K562 (cell line): Measurements from ENCODE around the gene NOP10. TPM values are rescaled to one million over a fixed set of nuclear protein-coding genes. Genes with fewer than 3 reads are reported as not detected.

Experiments used
- BHLHE40 ChIP-seq: IDR thresholded peaks from 2 replicates; pipeline ENCODE4 v1.6.1; 2011; ENCODE audit warnings: low read length, improper control_type of control experiment
- C11orf30 ChIP-seq: fragments of 450-650 bp; IDR thresholded peaks from 2 replicates; pipeline ENCODE4 v1.6.1; 2016; ENCODE audit warnings: low read depth, mild to moderate bottlenecking
- CHD2 ChIP-seq: IDR thresholded peaks from 2 replicates; pipeline ENCODE4 v1.6.1; 2011; ENCODE audit warnings: low read depth, low read length
- DACH1 ChIP-seq: fragments of 450-650 bp; IDR thresholded peaks from 2 replicates; pipeline ENCODE4 v1.6.1; 2018; ENCODE audit not compliant: partially characterized antibody
- GABPA ChIP-seq: fragments of 200-800 bp; sonication (Bioruptor generic); conservative IDR thresholded peaks from 2 replicates; pipeline ENCODE4 v1.6.1; 2016; ENCODE audit warnings: low read depth, missing genetic modification characterization, missing compliant biosample characterization
- HMG20A ChIP-seq: fragments of 450-650 bp; formaldehyde crosslinking; conservative IDR thresholded peaks from 2 replicates; pipeline ENCODE4 v1.4.0; 2020; ENCODE audit warnings: mild to moderate bottlenecking, mixed read lengths
- PHF20 ChIP-seq: fragments of 450-650 bp; IDR thresholded peaks from 2 replicates; pipeline ENCODE4 v1.6.1; 2018; ENCODE audit not compliant: partially characterized antibody
- POU5F1 ChIP-seq: fragments of 150-350 bp; IDR thresholded peaks from 2 replicates; pipeline ENCODE4 v1.6.1; 2014; ENCODE audit warnings: borderline replicate concordance, low read length, low read depth, mild to moderate bottlenecking; ENCODE audit not compliant: partially characterized antibody
- RBM17 ChIP-seq: fragments of 200-400 bp; formaldehyde crosslinking; IDR thresholded peaks from 2 replicates; pipeline ENCODE4 v1.6.1; 2017; ENCODE audit warnings: low read depth, mild to moderate bottlenecking, low read length, borderline replicate concordance
- ZC3H11A ChIP-seq: IDR thresholded peaks from 2 replicates; pipeline ENCODE4 v1.6.1; 2012; ENCODE audit warnings: low read depth, low read length, improper control_type of control experiment
- ZFP30 ChIP-seq: fragments of 250-450 bp; sonication (Bioruptor Pico); IDR thresholded peaks from 2 replicates; pipeline ENCODE4 v1.8.0; 2022; ENCODE audit warnings: moderate library complexity, mild to moderate bottlenecking, inconsistent platforms, borderline replicate concordance
- ZNF24 ChIP-seq: fragments of 450-650 bp; IDR thresholded peaks from 2 replicates; pipeline ENCODE4 v1.6.1; 2016
- ZNF253 ChIP-seq: fragments of 250-450 bp; sonication (Bioruptor Pico); conservative IDR thresholded peaks from 2 replicates; pipeline ENCODE4 v1.6.1; 2021; ENCODE audit warnings: mild to moderate bottlenecking
- ZNF263 ChIP-seq: sonication (generic); formaldehyde crosslinking; IDR thresholded peaks from 2 replicates; pipeline ENCODE4 v1.8.0; 2022; ENCODE audit warnings: mild to moderate bottlenecking, missing genetic modification reagents, borderline replicate concordance
- polyA plus RNA-seq, 8 experiments: library from polyadenylated mRNA; depleted of rRNA in 4 of 8; stranded (reverse) in 5 of 8; unstranded in 3 of 8; fragments of >200 nt; fragmentation: Nextera tagmentation in 2 of 8; fragmentation: Illumina TruSeq in 1 of 8; extraction: Ambion mirVana in 2 of 8; extraction: Trizol in 1 of 8; gene quantifications; 2 replicates each; pipeline versions ENCODE4 v1.2.1 to v1.2.3, GENCODE V29; 2011 to 2014; ENCODE audit warnings: inconsistent platforms in 1 of 8, missing spikeins in 1 of 8
- total RNA-seq, 7 experiments: library from RNA; depleted of rRNA in 6 of 7; stranded (reverse); fragments of >200 nt in 6 of 7; fragmentation: Illumina TruSeq in 2 of 7; extraction: Trizol in 2 of 7; gene quantifications; 2 replicates each; pipeline versions ENCODE4 v1.2.1 to v1.2.3, GENCODE V29; 2011 to 2021; ENCODE audit warnings: low replicate concordance in 1 of 7
- TF ChIP-seq, protein P1 (sequence below): fragments of 250-450 bp; sonication (Bioruptor Pico); IDR thresholded peaks from 2 replicates; pipeline ENCODE4 v1.8.0; 2021; ENCODE audit warnings: moderate library complexity, mild to moderate bottlenecking, inconsistent platforms
- TF ChIP-seq, protein P2 (sequence below): sonication (generic); formaldehyde crosslinking; IDR thresholded peaks from 2 replicates; pipeline ENCODE4 v1.8.0; 2022; ENCODE audit warnings: mild to moderate bottlenecking, missing genetic modification reagents
- TF ChIP-seq, protein P3 (sequence below): sonication (generic); formaldehyde crosslinking; IDR thresholded peaks from 2 replicates; pipeline ENCODE4 v1.9.0; 2022; ENCODE audit warnings: mild to moderate bottlenecking, missing genetic modification reagents
- TF ChIP-seq, protein P4 (sequence below): sonication (generic); formaldehyde crosslinking; IDR thresholded peaks from 2 replicates; pipeline ENCODE4 v1.8.0; 2022; ENCODE audit warnings: mild to moderate bottlenecking, low read depth, missing genetic modification reagents
- TF ChIP-seq, protein P5 (sequence below): fragments of 450-650 bp; IDR thresholded peaks from 2 replicates; pipeline ENCODE4 v1.6.1; 2016; ENCODE audit warnings: borderline replicate concordance
- TF ChIP-seq, protein P6 (sequence below): sonication (generic); formaldehyde crosslinking; IDR thresholded peaks from 2 replicates; pipeline ENCODE4 v1.8.1; 2023; ENCODE audit warnings: mild to moderate bottlenecking, missing genetic modification reagents

The NOP10 gene
- total and polyA plus RNA-seq, 9 of the 15 experiments (the other 6 are each of a cell fraction or from before 2014, with no cell fraction given), result 250 to 1,663 (median 449) TPM

DNA sequence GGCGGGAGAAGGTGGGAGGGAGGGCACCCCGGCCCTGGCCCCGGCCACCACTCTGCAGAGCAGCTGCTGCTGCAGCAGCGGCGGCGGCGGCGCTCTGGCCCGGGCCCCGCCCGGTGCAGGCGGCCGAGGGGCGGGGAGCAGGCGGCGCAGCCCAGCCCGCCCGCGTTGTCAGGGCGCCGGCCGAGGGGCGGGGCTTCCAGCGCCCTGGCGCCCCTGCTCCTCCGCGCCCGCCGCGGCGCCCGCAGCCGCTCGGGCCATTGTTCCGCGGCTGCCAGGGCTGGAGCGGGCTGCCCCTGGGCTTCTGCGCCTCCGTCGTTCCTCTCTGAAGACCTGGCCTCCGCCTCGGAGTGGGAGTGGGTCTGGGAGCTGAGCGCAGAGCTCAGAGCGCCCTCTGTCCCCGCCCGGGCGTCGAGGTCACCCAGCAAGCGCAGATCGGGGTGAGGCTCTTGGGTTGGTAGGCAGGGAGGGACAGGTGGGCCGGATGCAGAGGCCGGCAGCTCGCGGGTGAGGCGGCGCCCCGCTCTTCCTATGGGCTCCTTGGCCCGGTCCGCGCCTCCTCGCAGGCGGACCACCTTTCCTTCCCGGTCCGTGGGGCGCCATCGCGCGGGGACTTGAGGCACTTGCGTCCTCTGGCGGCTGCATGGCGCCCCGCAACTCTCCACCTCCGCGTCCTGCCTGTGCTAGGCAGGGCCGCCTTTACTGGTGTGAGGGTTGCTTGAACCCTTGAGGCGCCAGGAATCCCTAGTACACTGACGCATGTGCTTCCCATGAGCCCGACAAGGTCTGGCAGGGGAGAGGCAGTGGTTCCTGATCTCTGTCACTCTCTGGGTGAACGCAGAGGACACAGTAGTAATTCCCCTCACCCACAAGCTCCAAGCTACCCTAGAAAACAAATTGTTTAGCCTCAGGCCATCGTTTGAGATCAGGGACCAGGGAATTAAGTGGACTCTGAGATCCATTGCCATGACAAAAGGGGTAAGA lies 24.5 kb upstream of the NOP10 start, which contains the start of gene LPCAT4 (continued):
- TF ChIP-seq, protein P1, sequence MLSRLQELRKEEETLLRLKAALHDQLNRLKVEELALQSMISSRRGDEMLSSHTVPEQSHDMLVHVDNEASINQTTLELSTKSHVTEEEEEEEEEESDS (CRISPR knock-in tag), result no peak
- TF ChIP-seq, protein P2, sequence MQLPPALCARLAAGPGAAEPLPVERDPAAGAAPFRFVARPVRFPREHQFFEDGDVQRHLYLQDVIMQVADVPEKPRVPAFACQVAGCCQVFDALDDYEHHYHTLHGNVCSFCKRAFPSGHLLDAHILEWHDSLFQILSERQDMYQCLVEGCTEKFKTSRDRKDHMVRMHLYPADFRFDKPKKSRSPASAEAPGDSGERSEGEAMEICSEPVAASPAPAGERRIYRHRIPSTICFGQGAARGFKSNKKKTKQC (CRISPR knock-in tag), result 0 out of 2 replicates have a peak, but pooled peaks have one; percentile 47
- TF ChIP-seq DACH1, result peak; percentile 54
- no peak for TF ChIP-seq HMG20A (CRISPR knock-in tag)
- TF ChIP-seq, protein P3, sequence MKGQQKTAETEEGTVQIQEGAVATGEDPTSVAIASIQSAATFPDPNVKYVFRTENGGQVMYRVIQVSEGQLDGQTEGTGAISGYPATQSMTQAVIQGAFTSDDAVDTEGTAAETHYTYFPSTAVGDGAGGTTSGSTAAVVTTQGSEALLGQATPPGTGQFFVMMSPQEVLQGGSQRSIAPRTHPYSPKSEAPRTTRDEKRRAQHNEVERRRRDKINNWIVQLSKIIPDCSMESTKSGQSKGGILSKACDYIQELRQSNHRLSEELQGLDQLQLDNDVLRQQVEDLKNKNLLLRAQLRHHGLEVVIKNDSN (CRISPR knock-in tag), result no peak
- TF ChIP-seq, protein P4, sequence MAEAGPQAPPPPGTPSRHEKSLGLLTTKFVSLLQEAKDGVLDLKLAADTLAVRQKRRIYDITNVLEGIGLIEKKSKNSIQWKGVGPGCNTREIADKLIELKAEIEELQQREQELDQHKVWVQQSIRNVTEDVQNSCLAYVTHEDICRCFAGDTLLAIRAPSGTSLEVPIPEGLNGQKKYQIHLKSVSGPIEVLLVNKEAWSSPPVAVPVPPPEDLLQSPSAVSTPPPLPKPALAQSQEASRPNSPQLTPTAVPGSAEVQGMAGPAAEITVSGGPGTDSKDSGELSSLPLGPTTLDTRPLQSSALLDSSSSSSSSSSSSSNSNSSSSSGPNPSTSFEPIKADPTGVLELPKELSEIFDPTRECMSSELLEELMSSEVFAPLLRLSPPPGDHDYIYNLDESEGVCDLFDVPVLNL (CRISPR knock-in tag), result 0 out of 2 replicates have a peak, but pooled peaks have one; percentile 29
- TF ChIP-seq PHF20, result peak; percentile 72
- TF ChIP-seq, protein P5, sequence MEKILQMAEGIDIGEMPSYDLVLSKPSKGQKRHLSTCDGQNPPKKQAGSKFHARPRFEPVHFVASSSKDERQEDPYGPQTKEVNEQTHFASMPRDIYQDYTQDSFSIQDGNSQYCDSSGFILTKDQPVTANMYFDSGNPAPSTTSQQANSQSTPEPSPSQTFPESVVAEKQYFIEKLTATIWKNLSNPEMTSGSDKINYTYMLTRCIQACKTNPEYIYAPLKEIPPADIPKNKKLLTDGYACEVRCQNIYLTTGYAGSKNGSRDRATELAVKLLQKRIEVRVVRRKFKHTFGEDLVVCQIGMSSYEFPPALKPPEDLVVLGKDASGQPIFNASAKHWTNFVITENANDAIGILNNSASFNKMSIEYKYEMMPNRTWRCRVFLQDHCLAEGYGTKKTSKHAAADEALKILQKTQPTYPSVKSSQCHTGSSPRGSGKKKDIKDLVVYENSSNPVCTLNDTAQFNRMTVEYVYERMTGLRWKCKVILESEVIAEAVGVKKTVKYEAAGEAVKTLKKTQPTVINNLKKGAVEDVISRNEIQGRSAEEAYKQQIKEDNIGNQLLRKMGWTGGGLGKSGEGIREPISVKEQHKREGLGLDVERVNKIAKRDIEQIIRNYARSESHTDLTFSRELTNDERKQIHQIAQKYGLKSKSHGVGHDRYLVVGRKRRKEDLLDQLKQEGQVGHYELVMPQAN, result no peak
- TF ChIP-seq ZNF253 (CRISPR knock-in tag), result no peak
- peak; percentile 25; the same call in 1 of the 2 replicates for TF ChIP-seq ZNF263
- no peak for TF ChIP-seq C11orf30
- no peak for TF ChIP-seq CHD2
- peak; percentile 56 for TF ChIP-seq GABPA (tag)
- TF ChIP-seq ZFP30 (CRISPR knock-in tag), result no peak
- TF ChIP-seq ZNF24, result no peak
- TF ChIP-seq RBM17, result no peak
- TF ChIP-seq, protein P6, sequence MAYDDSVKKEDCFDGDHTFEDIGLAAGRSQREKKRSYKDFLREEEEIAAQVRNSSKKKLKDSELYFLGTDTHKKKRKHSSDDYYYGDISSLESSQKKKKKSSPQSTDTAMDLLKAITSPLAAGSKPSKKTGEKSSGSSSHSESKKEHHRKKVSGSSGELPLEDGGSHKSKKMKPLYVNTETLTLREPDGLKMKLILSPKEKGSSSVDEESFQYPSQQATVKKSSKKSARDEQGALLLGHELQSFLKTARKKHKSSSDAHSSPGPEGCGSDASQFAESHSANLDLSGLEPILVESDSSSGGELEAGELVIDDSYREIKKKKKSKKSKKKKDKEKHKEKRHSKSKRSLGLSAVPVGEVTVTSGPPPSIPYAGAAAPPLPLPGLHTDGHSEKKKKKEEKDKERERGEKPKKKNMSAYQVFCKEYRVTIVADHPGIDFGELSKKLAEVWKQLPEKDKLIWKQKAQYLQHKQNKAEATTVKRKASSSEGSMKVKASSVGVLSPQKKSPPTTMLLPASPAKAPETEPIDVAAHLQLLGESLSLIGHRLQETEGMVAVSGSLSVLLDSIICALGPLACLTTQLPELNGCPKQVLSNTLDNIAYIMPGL, result peak; percentile 83; the same call in 1 of the 2 replicates
- 0 out of 2 replicates have a peak, but pooled peaks have one; percentile 8 for TF ChIP-seq BHLHE40
- no peak for TF ChIP-seq POU5F1
- no peak for TF ChIP-seq ZC3H11A
